GM21717 (cell line): ENCODE data around the gene TMCC2.

Source experiments
- ATAC-seq: cut with Tn5 transposase; IDR thresholded peaks from one replicate; pipeline ENCODE4 v1.9.1; 2021; ENCODE audit warnings: mild to moderate bottlenecking, moderate library complexity; ENCODE audit not compliant: unreplicated experiment

TMCC2 gene

GRCh38 chr1:205259998-205260397, 32.3 kb downstream of the TMCC2 start:
- ATAC-seq = no peak

- no peak for ATAC-seq
These were observed 33.4 kb downstream of the TMCC2 start for GRCh38 chr1:205260948-205261732.

GRCh38 chr1:205261946-205262691, 34.4 kb downstream of the TMCC2 start:
- no peak for ATAC-seq

GRCh38 chr1:205262731-205263171, 35.0 kb downstream of the TMCC2 start:
- no peak for ATAC-seq

GRCh38 chr1:205263580-205264190, 35.9 kb downstream of the TMCC2 start:
- no peak for ATAC-seq

- ATAC-seq = no peak
These were observed 39.0 kb downstream of the TMCC2 start for GRCh38 chr1:205266611-205267305.

- no peak for ATAC-seq
These were observed 39.7 kb downstream of the TMCC2 start for GRCh38 chr1:205267306-205267902.

GRCh38 chr1:205268846-205269680, 41.3 kb downstream of the TMCC2 start:
- ATAC-seq = no peak

GRCh38 chr1:205269711-205270110, 42.0 kb downstream of the TMCC2 start:
- no peak for ATAC-seq

- no peak for ATAC-seq
These were observed 42.5 kb downstream of the TMCC2 start for GRCh38 chr1:205270271-205270670.

- ATAC-seq = no peak
These were observed 43.0 kb downstream of the TMCC2 start for GRCh38 chr1:205270764-205271163.

- ATAC-seq = no peak
These were observed 43.5 kb downstream of the TMCC2 start for GRCh38 chr1:205271277-205271676.

GRCh38 chr1:205271745-205272144, 44.0 kb downstream of the TMCC2 start:
- ATAC-seq = no peak

GRCh38 chr1:205272536-205272935, 44.8 kb downstream of the TMCC2 start:
- ATAC-seq = no peak

- ATAC-seq = no peak
These were observed 45.8 kb downstream of the TMCC2 start for GRCh38 chr1:205273551-205273982.

GRCh38 chr1:205274041-205274691, 46.4 kb downstream of the TMCC2 start:
- no peak for ATAC-seq

GRCh38 chr1:205275133-205275532, 47.4 kb downstream of the TMCC2 start:
- no peak for ATAC-seq

GRCh38 chr1:205275916-205276688, 48.4 kb downstream of the TMCC2 start:
- no peak for ATAC-seq

- no peak for ATAC-seq
These were observed 48.9 kb downstream of the TMCC2 start for GRCh38 chr1:205276689-205277065.
